GM23248 (cell line): ENCODE data around the gene STK32B.

ENCODE experiments used
- EZH2 ChIP-seq: fragments of 200-600 bp; sonication (generic); IDR thresholded peaks from 2 replicates; pipeline ENCODE4 v1.6.1; 2018; ENCODE audit warnings: antibody characterized with exemption, mild to moderate bottlenecking; ENCODE audit not compliant: insufficient read depth, poor library complexity, severe bottlenecking
- EZH2phosphoT487 ChIP-seq: fragments of 200-600 bp; sonication (generic); IDR thresholded peaks from 2 replicates; pipeline ENCODE4 v1.6.1; 2018; ENCODE audit warnings: antibody characterized with exemption, moderate library complexity, mild to moderate bottlenecking, low read depth; ENCODE audit not compliant: insufficient read depth

DNA sequence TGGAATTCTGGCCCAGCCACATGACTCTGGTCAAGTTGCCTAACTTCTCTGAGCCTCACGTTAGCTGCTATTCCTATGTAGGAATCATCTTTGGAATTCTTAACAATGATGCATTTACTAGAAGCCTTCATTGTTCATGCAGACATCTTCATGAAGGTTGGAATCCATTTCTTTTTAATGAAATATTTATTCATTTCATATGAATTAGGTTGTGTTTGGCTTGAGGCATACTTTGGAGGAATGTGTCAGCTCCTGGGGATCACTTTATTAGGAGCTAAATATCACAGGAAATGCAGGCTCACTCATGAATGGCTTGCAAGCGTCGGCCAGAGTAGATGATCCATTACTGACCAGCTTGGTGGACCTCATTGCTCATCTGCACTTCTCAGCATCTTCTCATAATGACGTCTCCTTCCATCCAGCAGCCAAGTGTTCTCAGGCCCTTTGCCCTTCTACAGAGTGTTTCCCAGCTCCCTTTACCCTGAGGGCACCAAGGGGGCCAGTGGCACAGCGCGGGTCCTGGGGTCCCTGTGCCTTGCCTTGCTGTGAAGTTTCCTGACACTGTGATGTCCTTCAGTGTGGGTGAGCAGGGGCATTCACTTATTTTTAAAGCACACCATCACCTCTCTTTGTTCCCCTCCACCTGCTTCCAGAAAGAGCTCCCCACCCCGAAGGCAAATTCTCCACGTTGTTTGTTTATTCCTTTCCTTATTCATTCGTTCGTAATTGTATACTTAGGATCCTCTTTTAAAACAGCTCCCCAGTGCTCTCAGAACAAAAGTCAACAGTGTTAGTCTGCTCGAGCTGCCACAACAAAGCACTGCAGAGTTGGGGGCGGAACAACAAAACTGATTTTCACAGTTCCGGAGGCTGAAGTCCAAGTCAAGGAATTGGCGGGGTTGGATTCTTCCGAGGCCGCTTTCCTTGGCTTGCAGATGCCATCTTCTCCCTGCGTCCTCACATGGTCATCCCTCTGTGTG lies 106.8 kb downstream of the STK32B start:
- TF ChIP-seq EZH2phosphoT487 (no peak), EZH2 (no peak)
